ENCODE measurements around the gene SP6.

The SP6 gene

DNA sequence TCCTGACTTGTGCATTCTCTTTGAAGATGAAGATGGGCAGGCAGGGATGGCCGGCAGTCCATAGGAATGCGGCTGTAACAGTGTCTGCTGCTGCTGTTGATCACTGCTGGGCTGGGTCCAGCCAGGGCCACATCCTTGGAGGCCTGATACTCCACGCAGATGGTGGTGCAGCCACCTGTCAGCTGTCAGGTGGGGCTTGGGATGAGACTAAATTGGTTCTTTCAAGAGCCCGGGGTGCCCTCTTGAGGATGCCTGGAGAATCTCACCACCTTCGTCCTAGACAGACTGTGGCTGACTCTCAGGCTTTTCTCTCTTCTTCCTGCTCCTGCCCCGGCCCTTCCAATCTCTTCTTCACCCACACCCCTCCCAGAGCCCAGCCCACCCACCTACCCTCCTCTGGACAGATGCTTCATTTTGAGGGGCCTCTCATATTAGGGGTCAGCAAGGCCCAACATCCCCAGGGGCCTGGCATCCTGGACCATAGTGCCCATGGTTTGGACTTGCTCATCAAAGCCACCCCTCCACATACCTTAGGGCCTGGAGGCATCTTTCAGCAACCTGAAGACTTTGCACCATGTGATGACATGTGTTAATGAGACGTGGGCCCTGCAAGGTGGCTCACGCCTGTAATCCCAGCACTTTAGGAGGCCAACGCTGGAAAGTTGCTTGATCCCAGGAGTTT is 48.5 kb downstream of the SP6 start:
- TF ChIP-seq, protein P1, sequence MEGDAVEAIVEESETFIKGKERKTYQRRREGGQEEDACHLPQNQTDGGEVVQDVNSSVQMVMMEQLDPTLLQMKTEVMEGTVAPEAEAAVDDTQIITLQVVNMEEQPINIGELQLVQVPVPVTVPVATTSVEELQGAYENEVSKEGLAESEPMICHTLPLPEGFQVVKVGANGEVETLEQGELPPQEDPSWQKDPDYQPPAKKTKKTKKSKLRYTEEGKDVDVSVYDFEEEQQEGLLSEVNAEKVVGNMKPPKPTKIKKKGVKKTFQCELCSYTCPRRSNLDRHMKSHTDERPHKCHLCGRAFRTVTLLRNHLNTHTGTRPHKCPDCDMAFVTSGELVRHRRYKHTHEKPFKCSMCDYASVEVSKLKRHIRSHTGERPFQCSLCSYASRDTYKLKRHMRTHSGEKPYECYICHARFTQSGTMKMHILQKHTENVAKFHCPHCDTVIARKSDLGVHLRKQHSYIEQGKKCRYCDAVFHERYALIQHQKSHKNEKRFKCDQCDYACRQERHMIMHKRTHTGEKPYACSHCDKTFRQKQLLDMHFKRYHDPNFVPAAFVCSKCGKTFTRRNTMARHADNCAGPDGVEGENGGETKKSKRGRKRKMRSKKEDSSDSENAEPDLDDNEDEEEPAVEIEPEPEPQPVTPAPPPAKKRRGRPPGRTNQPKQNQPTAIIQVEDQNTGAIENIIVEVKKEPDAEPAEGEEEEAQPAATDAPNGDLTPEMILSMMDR (IDR thresholded peaks at IDR 0.05; ENCODE audit: low read length, missing control alignments), result peak; percentile 66
- H3K4me3 ChIP-seq (replicated peaks; ENCODE audit: low read depth, low read length), result no peak overlapping the region
- DNase-seq (ENCODE audit: low read depth), result peak; percentile 54

DNA sequence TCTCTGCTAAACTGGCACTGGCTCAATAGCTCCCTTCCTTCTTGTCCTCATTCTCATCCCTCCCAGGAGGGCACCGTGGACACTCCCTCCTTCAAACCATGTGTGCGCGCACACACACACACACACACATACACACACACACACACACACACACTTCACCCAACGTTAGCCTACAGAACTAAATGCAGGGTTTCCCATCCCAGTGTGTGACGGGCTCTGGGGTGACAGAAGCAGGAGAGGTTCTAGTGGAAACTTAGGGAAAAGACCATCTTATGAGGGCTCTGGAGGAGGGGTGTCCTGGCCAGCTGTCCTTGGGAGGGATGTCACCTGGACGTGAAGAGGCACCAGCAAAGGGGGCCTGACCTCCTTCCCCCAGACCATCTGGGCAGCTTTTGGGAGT is 49.1 kb downstream of the SP6 start:
- no peak for DNase-seq (ENCODE audit: low read depth)
- TF ChIP-seq, protein P1 (IDR thresholded peaks at IDR 0.05; ENCODE audit: low read length, missing control alignments), result no peak
- H3K4me3 ChIP-seq (replicated peaks; ENCODE audit: low read depth, low read length), result no peak overlapping the region

DNA sequence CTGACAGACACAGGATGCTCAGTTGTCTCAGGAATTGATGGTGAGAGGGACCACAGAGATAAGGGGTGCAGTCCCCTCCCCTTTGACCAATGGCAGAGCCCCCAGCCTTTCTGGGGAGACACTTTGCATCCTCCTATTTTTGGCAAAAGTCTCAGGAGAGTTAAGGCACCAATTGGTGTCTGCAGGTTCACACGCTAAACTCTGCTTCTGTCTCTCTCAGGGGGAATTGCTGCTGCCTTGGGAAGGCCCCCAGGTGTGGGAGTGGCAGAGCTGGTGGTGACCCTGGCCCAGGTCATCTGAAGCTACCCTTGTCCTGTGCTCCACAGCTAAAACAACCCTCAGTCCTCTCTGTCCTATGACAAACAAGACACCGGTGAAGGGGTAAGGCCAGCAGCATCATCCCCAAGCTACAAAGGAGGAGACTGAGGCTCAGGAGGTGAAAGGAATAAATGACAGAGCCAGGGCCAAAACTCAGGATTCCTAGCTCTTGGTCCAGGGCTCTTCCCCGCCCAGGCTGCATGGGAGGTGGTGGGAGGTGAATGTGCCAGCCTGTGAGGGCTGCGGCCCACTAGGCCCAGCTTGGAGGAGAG is 49.7 kb downstream of the SP6 start:
- no peak for DNase-seq (ENCODE audit: low read depth)
- TF ChIP-seq, protein P1 (IDR thresholded peaks at IDR 0.05; ENCODE audit: low read length, missing control alignments), result no peak
- no peak overlapping the region for H3K4me3 ChIP-seq (replicated peaks; ENCODE audit: low read depth, low read length)

DNA sequence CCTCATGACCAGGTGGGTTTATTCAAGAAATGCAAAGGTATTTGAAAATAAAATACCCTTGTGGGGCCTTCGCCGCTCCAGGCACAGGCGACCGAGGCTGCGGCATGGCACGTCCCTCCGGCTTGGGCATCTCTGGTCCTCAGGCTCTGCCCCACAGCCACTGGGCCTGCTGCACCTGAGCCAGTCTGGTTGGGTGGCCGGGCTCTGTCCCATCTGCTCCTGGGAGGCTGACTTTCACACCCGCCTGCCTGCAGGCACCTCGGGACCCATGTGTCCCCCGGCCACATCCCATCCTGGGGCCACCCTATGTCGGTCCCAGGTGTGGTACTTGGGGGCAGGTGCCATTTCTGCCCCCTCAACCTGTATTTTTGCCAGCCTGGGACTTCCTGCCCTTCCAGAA is 50.3 kb downstream of the SP6 start:
- DNase-seq (ENCODE audit: low read depth), result no peak
- TF ChIP-seq, protein P1 (IDR thresholded peaks at IDR 0.05; ENCODE audit: low read length, missing control alignments), result no peak

DNA sequence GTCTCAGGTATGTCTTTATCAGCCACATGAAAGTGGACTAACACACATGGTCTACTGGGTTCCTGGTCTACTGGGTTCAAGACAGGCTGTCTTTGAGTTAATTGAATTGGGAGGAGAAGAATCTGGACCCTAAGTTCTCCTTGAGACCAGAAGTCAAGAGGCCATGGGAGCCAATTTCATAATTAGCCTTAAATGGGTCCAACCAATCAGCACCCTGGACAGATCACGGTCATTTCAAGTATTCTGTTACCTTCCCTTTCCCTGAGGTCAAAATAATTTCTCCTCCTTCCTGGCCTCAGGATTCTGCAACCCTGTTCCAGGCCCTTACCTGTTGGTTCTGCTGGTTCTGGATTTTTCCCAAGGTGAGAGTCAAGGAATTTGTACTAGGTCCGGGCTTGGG is 53.2 kb downstream of the SP6 start:
- TF ChIP-seq, protein P1 (IDR thresholded peaks at IDR 0.05; ENCODE audit: low read length, missing control alignments), result no peak
- peak; percentile 33 for DNase-seq (ENCODE audit: low read depth)
- no peak overlapping the region for H3K4me3 ChIP-seq (replicated peaks; ENCODE audit: low read depth, low read length)

More for the DNA sequence above, 50.3 kb downstream of the SP6 start:
- H3K4me3 ChIP-seq (replicated peaks; ENCODE audit: low read depth, low read length), result no peak overlapping the region
